C4-2B (cell line): Measurements from ENCODE around the gene CALML5.

Source experiments
- H3K27ac ChIP-seq: fragments of 450-650 bp; 2 replicates; pipeline ENCODE4 v1.5.1; 2017
- ZFX ChIP-seq: fragments of 450-650 bp; IDR thresholded peaks from 2 replicates; pipeline ENCODE4 v1.6.1; 2017
- TF ChIP-seq, protein P1 (sequence below): fragments of 450-650 bp; conservative IDR thresholded peaks from 2 replicates; pipeline ENCODE4 v1.5.1; 2017; ENCODE audit warnings: mild to moderate bottlenecking

Gene CALML5

GRCh38 chr10:5504146-5505072, 5.0 kb upstream of the CALML5 start:
- TF ChIP-seq, protein P1, sequence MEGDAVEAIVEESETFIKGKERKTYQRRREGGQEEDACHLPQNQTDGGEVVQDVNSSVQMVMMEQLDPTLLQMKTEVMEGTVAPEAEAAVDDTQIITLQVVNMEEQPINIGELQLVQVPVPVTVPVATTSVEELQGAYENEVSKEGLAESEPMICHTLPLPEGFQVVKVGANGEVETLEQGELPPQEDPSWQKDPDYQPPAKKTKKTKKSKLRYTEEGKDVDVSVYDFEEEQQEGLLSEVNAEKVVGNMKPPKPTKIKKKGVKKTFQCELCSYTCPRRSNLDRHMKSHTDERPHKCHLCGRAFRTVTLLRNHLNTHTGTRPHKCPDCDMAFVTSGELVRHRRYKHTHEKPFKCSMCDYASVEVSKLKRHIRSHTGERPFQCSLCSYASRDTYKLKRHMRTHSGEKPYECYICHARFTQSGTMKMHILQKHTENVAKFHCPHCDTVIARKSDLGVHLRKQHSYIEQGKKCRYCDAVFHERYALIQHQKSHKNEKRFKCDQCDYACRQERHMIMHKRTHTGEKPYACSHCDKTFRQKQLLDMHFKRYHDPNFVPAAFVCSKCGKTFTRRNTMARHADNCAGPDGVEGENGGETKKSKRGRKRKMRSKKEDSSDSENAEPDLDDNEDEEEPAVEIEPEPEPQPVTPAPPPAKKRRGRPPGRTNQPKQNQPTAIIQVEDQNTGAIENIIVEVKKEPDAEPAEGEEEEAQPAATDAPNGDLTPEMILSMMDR: no peak
- TF ChIP-seq ZFX: no peak
- peak overlapping the region; percentile 73 for H3K27ac ChIP-seq

- TF ChIP-seq, protein P1: no peak
- TF ChIP-seq ZFX: no peak
- peak overlapping the region; percentile 73 for H3K27ac ChIP-seq
Measured at GRCh38 chr10:5503477-5503835, 4.1 kb upstream of the CALML5 start.

- H3K27ac ChIP-seq: peak overlapping the region; percentile 73
- TF ChIP-seq ZFX: no peak
- TF ChIP-seq, protein P1: no peak
Measured at GRCh38 chr10:5502571-5503476, 3.5 kb upstream of the CALML5 start.

- H3K27ac ChIP-seq: peak overlapping the region; percentile 73
Measured at GRCh38 chr10:5502061-5502521, 2.7 kb upstream of the CALML5 start.

GRCh38 chr10:5500910-5501309, 1.5 kb upstream of the CALML5 start:
- TF ChIP-seq ZFX: no peak
- TF ChIP-seq, protein P1: no peak
- H3K27ac ChIP-seq: peak overlapping the region; percentile 52

More at GRCh38 chr10:5502061-5502521, 2.7 kb upstream of the CALML5 start:
- TF ChIP-seq, protein P1: no peak
- no peak for TF ChIP-seq ZFX

- TF ChIP-seq, protein P1: no peak
- TF ChIP-seq ZFX: no peak
- peak overlapping the region; percentile 52; the same call in 1 of the 2 replicates for H3K27ac ChIP-seq
Measured at GRCh38 chr10:5500162-5500670, 846 bp upstream of the CALML5 start.
